Heart left ventricle (tissue), 13 donors: ENCODE results near the gene AJUBA.

Source experiments
- CTCF ChIP-seq, 12 donors: fragments of 200-600 bp; sonication (generic) in 4 of 12; IDR thresholded peaks; one replicate each; pipeline versions ENCODE4 v1.5.0 to v1.8.0; 2018 to 2022; ENCODE audit warnings: antibody characterized with exemption in 12 of 12, mild to moderate bottlenecking in 5 of 12
- POLR2A ChIP-seq, 2 donors: fragments of 450-650 bp; IDR thresholded peaks; one replicate each; pipeline ENCODE4 v1.6.1; 2017; ENCODE audit warnings: antibody characterized with exemption in 2 of 2, mild to moderate bottlenecking in 2 of 2, moderate library complexity in 2 of 2
- donor health status: ischemic (EF 13 %, LVEDD 7.1; RV severe dilation, severe dysfunction).
- donor health status: DM: no; HTN: yes; CAD: no.
- donor health status: DM: no; HTN: no; CAD: no.
- donor health status: ischemic (EF 25% LVEDD 6.9; RV normal size, moderate dysfunction).
- donor health status: ischemic (EF 25% LVEDD 5.7; RV mildly dilated, moderate dysfunction).
- donor health status: ischemic (EF 35%, LVEDD 5.7; RV mildly dilated, moderate dysfunction).
- donor health status: nonischemic (EF 11% LVEDD 7.7; RV severe dilation, severe dysfunction).
- donor health status: DM: yes; HTN: yes; CAD: no.
- donor health status: PGD.
- donor health status: ischemic (EF 29% LVEDD 5.4; RV normal size, mild dysfunction).
- donor health status: nonischemic (EF 23%, LVEDD 6.1; RV moderate dilation, normal function).

GRCh38 chr14:22996768-22997654 lies 14.7 kb upstream of the AJUBA start:
- TF ChIP-seq POLR2A (IDR thresholded peaks at IDR 0.05) (no peak), CTCF (IDR thresholded peaks at IDR 0.05) (no peak)
